Right hindlimb (tissue), 1 donor: ENCODE results near the gene PTGES2.

Experiments used
- DNase-seq: peaks from one replicate; pipeline ENCODE4 v3.0.0-alpha.2; 2018

PTGES2 gene

GRCh38 chr9:128127568-128127989 is at the start of gene PTGES2:
Gene PTGES2, minus strand, starts transcription at chr9:128127729. Its CDS starts 12 bp downstream, at chr9:128127717.
- DNase-seq, result peak; percentile 91

GRCh38 chr9:128175726-128176125 is 48.2 kb upstream of the PTGES2 start:
- no peak for DNase-seq

GRCh38 chr9:128175102-128175563 is 47.6 kb upstream of the PTGES2 start:
- no peak for DNase-seq

GRCh38 chr9:128174062-128174461 is 46.5 kb upstream of the PTGES2 start:
- DNase-seq, result no peak

GRCh38 chr9:128169925-128170324 is 42.4 kb upstream of the PTGES2 start:
- DNase-seq, result no peak

- DNase-seq, result no peak
These were observed 42.0 kb upstream of the PTGES2 start for GRCh38 chr9:128169492-128169891.

GRCh38 chr9:128168731-128169308 is 41.3 kb upstream of the PTGES2 start:
- DNase-seq, result no peak

- no peak for DNase-seq
These were observed 39.7 kb upstream of the PTGES2 start for GRCh38 chr9:128167209-128167608.

GRCh38 chr9:128166169-128166568 is 38.6 kb upstream of the PTGES2 start:
- DNase-seq, result no peak

- no peak for DNase-seq
These were observed 36.9 kb upstream of the PTGES2 start for GRCh38 chr9:128164307-128164885.

- DNase-seq, result peak; percentile 17
These were observed 36.2 kb upstream of the PTGES2 start for GRCh38 chr9:128163523-128164306.

- no peak for DNase-seq
These were observed 35.5 kb upstream of the PTGES2 start for GRCh38 chr9:128163027-128163515.

GRCh38 chr9:128162215-128163026 is 34.9 kb upstream of the PTGES2 start:
- DNase-seq, result peak; percentile 33

GRCh38 chr9:128161215-128161902 is 33.8 kb upstream of the PTGES2 start:
- peak; percentile 19 for DNase-seq

GRCh38 chr9:128160603-128160987 is 33.1 kb upstream of the PTGES2 start:
- DNase-seq, result no peak

- DNase-seq, result peak; percentile 97
These were observed 32.5 kb upstream of the PTGES2 start, which contains the start of gene BBLN for GRCh38 chr9:128159784-128160602. Gene BBLN, plus strand, starts transcription at chr9:128160265. Its CDS starts 143 bp downstream, at chr9:128160408.

GRCh38 chr9:128159522-128159783 is 31.9 kb upstream of the PTGES2 start:
- DNase-seq, result no peak

- DNase-seq, result no peak
These were observed 28.4 kb upstream of the PTGES2 start for GRCh38 chr9:128155736-128156500.

GRCh38 chr9:128153947-128154695 is 26.6 kb upstream of the PTGES2 start:
- peak; percentile 12 for DNase-seq
